Measurements from ENCODE around the gene PDK2.

The PDK2 gene

GRCh38 chr17:50076591-50077235 lies 18.4 kb upstream of the PDK2 start:
- TF ChIP-seq CTCF (IDR thresholded peaks at IDR 0.05; ENCODE audit: insufficient read depth, low read length, missing control alignments): no peak
- POLR2A ChIA-PET: no interaction called here
- DNase-seq (ENCODE audit: low read depth, low spot score): no peak
- CTCF ChIA-PET: interaction anchor here (1.8 to 10.8 kb wide), 6 partner anchors 11 to 79 kb away, joined by 3 to 93 read pairs (median 36); partner anchors contain the start of gene PDK2
- H3K4me3 ChIP-seq (ENCODE audit: low read depth, low read length): no peak overlapping the region

GRCh38 chr17:50078430-50078829 lies 16.7 kb upstream of the PDK2 start:
- CTCF ChIA-PET: interaction anchor here (0.8 to 10.8 kb wide), 9 partner anchors 9 to 219 kb away, joined by 3 to 93 read pairs (median 5); partner anchors contain the start of gene PDK2
- POLR2A ChIA-PET: interaction anchor here (0.8 kb wide), 1 partner anchor 15 kb away, joined by 4 read pairs; no protein-coding TSS in a partner anchor
- H3K4me3 ChIP-seq (ENCODE audit: low read depth, low read length): no peak overlapping the region
- DNase-seq (ENCODE audit: low read depth, low spot score): no peak
- TF ChIP-seq CTCF (IDR thresholded peaks at IDR 0.05; ENCODE audit: insufficient read depth, low read length, missing control alignments): no peak

GRCh38 chr17:50079334-50080095 lies 15.6 kb upstream of the PDK2 start:
- H3K4me3 ChIP-seq (ENCODE audit: low read depth, low read length): no peak overlapping the region
- ChIA-PET CTCF (interaction anchor here (0.7 to 10.8 kb wide), 9 partner anchors 8 to 218 kb away, joined by 3 to 93 read pairs (median 13); partner anchors contain the start of genes ITGA3 and PDK2), POLR2A (no interaction called here)
- TF ChIP-seq CTCF (IDR thresholded peaks at IDR 0.05; ENCODE audit: insufficient read depth, low read length, missing control alignments): peak; percentile 78
- DNase-seq (ENCODE audit: low read depth, low spot score): no peak

- TF ChIP-seq CTCF (IDR thresholded peaks at IDR 0.05; ENCODE audit: insufficient read depth, low read length, missing control alignments): no peak
- H3K4me3 ChIP-seq (ENCODE audit: low read depth, low read length): no peak overlapping the region
- POLR2A ChIA-PET: no interaction called here
- no peak for DNase-seq (ENCODE audit: low read depth, low spot score)
- CTCF ChIA-PET: interaction anchor here (0.7 to 10.8 kb wide), 6 partner anchors 10 to 83 kb away, joined by 3 to 93 read pairs (median 12); partner anchors contain the start of genes ITGA3 and PDK2
Observed at GRCh38 chr17:50080096-50080480, 15.1 kb upstream of the PDK2 start.

- no peak for TF ChIP-seq CTCF (IDR thresholded peaks at IDR 0.05; ENCODE audit: insufficient read depth, low read length, missing control alignments)
- DNase-seq (ENCODE audit: low read depth, low spot score): no peak
- ChIA-PET CTCF (interaction anchor here (0.8 to 10.8 kb wide), 8 partner anchors 9 to 84 kb away, joined by 3 to 93 read pairs (median 6); partner anchors contain the start of genes ITGA3 and PDK2), POLR2A (no interaction called here)
- H3K4me3 ChIP-seq (ENCODE audit: low read depth, low read length): no peak overlapping the region
Observed at GRCh38 chr17:50080827-50081226, 14.3 kb upstream of the PDK2 start.

GRCh38 chr17:50081757-50082156 lies 13.4 kb upstream of the PDK2 start:
- no peak for DNase-seq (ENCODE audit: low read depth, low spot score)
- TF ChIP-seq CTCF (IDR thresholded peaks at IDR 0.05; ENCODE audit: insufficient read depth, low read length, missing control alignments): no peak
- H3K4me3 ChIP-seq (ENCODE audit: low read depth, low read length): no peak overlapping the region
- POLR2A ChIA-PET: interaction anchor here (1.1 kb wide), 1 partner anchor 8 kb away, joined by 3 read pairs; no protein-coding TSS in a partner anchor
- CTCF ChIA-PET: interaction anchor here (1.2 to 10.8 kb wide), 8 partner anchors 8 to 85 kb away, joined by 3 to 93 read pairs (median 8); partner anchors contain the start of gene PDK2

Measured in AG04449 (cell line).